Transverse colon (tissue), 4 donors: Measurements from ENCODE around the gene SDK1.

Experiments
- CTCF ChIP-seq, 5 experiments: fragments of 200-600 bp in 3 of 5; fragments of 450-650 bp in 2 of 5; sonication (generic) in 3 of 5; IDR thresholded peaks; 1 replicate in 2 of 5; 2 replicates in 3 of 5; pipeline ENCODE4 v1.5.1; 2016 to 2017; ENCODE audit warnings: antibody characterized with exemption in 5 of 5, inconsistent platforms in 3 of 5, mild to moderate bottlenecking in 2 of 5, moderate library complexity in 1 of 5
- POLR2AphosphoS5 ChIP-seq, 3 donors: sonication (generic); formaldehyde crosslinking; IDR thresholded peaks; one replicate each; pipeline ENCODE4 v1.6.1; 2016; ENCODE audit warnings: antibody characterized with exemption in 3 of 3

GRCh38 chr7:4221043-4221442 is 920.0 kb downstream of the SDK1 start:
- no peak for TF ChIP-seq CTCF (IDR thresholded peaks at IDR 0.05)
- TF ChIP-seq POLR2AphosphoS5 (IDR thresholded peaks at IDR 0.05): no peak
